ENCODE results near the gene KRI1. TPM values are rescaled to one million over a fixed set of nuclear protein-coding genes. Genes with fewer than 3 reads are reported as not detected.

KRI1 gene
- total RNA-seq, 1 experiment from 2014 or later = 17.4 TPM

Other genes with a start within 250 kb of the KRI1 start
- 25.2 and 26.2 TPM in 2 replicates for gene FDX2, start 250.0 kb downstream of the KRI1 start, total RNA-seq (2014; rRNA removed; shearing (Covaris generic))
- gene RAVER1, start 232.5 kb downstream of the KRI1 start, total RNA-seq (2014; rRNA removed; shearing (Covaris generic)) = 21.8 and 22.7 TPM in 2 replicates
- 21.8 and 23.8 TPM in 2 replicates for gene ICAM3, start 226.4 kb downstream of the KRI1 start, total RNA-seq (2014; rRNA removed; shearing (Covaris generic))
- 82.0 and 134 TPM in 2 replicates for gene TYK2, start 185.4 kb downstream of the KRI1 start, total RNA-seq (2014; rRNA removed; shearing (Covaris generic))
- gene CDC37, start 162.5 kb downstream of the KRI1 start, total RNA-seq (2014; rRNA removed; shearing (Covaris generic)) = 298 and 319 TPM in 2 replicates
- gene PDE4A, start 145.5 kb downstream of the KRI1 start, total RNA-seq (2014; rRNA removed; shearing (Covaris generic)) = 7.6 and 10.7 TPM in 2 replicates
- gene KEAP1, start 62.7 kb downstream of the KRI1 start, total RNA-seq (2014; rRNA removed; shearing (Covaris generic)) = 141 and 143 TPM in 2 replicates
- 13.5 and 22.1 TPM in 2 replicates for gene S1PR5, start 48.6 kb downstream of the KRI1 start, total RNA-seq (2014; rRNA removed; shearing (Covaris generic))
- 50.9 and 58.5 TPM in 2 replicates for gene ATG4D, start 22.1 kb downstream of the KRI1 start, total RNA-seq (2014; rRNA removed; shearing (Covaris generic))
- 12.4 and 15.6 TPM in 2 replicates for gene CDKN2D, start 3.0 kb upstream of the KRI1 start, total RNA-seq (2014; rRNA removed; shearing (Covaris generic))
- 75.0 and 80.7 TPM in 2 replicates for gene AP1M2, start 21.3 kb upstream of the KRI1 start, total RNA-seq (2014; rRNA removed; shearing (Covaris generic))
- gene SLC44A2, start 59.5 kb upstream of the KRI1 start, total RNA-seq (2014; rRNA removed; shearing (Covaris generic)) = 7.4 and 12.8 TPM in 2 replicates
- gene ILF3, start 88.3 kb upstream of the KRI1 start, total RNA-seq (2014; rRNA removed; shearing (Covaris generic)) = 363 and 464 TPM in 2 replicates
- gene QTRT1, start 135.4 kb upstream of the KRI1 start, total RNA-seq (2014; rRNA removed; shearing (Covaris generic)) = 85.4 and 93.4 TPM in 2 replicates
- 90.2 and 121 TPM in 2 replicates for gene DNM2, start 152.1 kb upstream of the KRI1 start, total RNA-seq (2014; rRNA removed; shearing (Covaris generic))